Right atrium auricular region (tissue), 2 donors: ENCODE results near the gene MUC13. TPM values are rescaled to one million over a fixed set of nuclear protein-coding genes. Genes with fewer than 3 reads are reported as not detected.

ENCODE experiments used
- DNase-seq: peaks from one replicate; pipeline ENCODE4 v3.0.0-alpha.2; 2019; ENCODE audit warnings: low spot score
- H3K27ac ChIP-seq, 2 donors: fragments of 200-600 bp; sonication (generic); 1 replicate in 1 of 2; 2 replicates in 1 of 2; pipeline ENCODE4 v1.5.1; 2016 to 2019
- H3K27me3 ChIP-seq, 2 donors: fragments of 200-600 bp; sonication (generic); one replicate each; pipeline versions ENCODE4 v1.5.1 to v1.6.0; 2017 to 2019
- H3K36me3 ChIP-seq: fragments of 200-600 bp; sonication (generic); one replicate; pipeline ENCODE4 v1.5.1; 2016
- H3K4me1 ChIP-seq, 2 donors: fragments of 200-600 bp; sonication (generic); one replicate each; pipeline versions ENCODE4 v1.5.1 to v1.6.0; 2017 to 2019
- H3K4me3 ChIP-seq, 2 donors: fragments of 200-600 bp; sonication (generic); 1 replicate in 1 of 2; 2 replicates in 1 of 2; pipeline ENCODE4 v1.5.1; 2017 to 2019; ENCODE audit warnings: mild to moderate bottlenecking in 1 of 2, moderate library complexity in 1 of 2
- H3K9me3 ChIP-seq, 2 donors: fragments of 200-600 bp; sonication (generic); one replicate each; pipeline ENCODE4 v1.5.1; 2019
- total RNA-seq, 2 donors: library from RNA; depleted of rRNA; stranded (reverse); fragments of >200 nt; gene quantifications; one replicate each; pipeline ENCODE4 v1.1.0, GENCODE V29; 2016
- TF ChIP-seq, protein P1 (sequence below), 2 donors: fragments of 200-600 bp; sonication (generic); IDR thresholded peaks; one replicate each; pipeline ENCODE4 v1.5.1; 2019; ENCODE audit warnings: antibody characterized with exemption in 2 of 2

Gene MUC13
- total RNA-seq, 2 donors from 2014 or later = not detected

DNA sequence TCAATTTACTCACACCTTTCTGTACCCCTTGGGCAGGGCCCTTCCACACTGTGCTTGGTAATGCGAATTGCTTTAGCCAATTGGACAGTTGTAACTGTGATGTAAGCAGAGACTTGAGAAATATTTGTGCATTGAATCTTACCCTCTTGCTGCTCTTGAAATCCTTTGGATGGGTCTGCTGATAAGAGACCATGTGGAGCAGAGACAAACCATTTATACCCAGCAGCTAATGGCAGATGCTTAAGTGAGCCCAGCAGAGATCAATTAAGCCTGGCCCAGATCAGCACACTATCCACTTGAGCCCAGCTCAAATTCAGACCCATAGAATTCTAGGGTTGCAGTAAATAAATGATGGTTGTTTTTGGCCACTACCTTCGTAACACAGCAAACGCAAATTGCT is 19.3 kb downstream of the MUC13 start:
- Histone ChIP-seq H3K9me3 (no peaks in the 10 kb centered on the region), H3K36me3 (no peaks in the 10 kb centered on the region), H3K27me3 (no peaks in the 10 kb centered on the region), H3K27ac (no peak overlapping the region), H3K4me1 (peaks cover 0 to 3% of the 10 kb centered on the region in 2 donors), H3K4me3 (no peak overlapping the region)
- TF ChIP-seq, protein P1, sequence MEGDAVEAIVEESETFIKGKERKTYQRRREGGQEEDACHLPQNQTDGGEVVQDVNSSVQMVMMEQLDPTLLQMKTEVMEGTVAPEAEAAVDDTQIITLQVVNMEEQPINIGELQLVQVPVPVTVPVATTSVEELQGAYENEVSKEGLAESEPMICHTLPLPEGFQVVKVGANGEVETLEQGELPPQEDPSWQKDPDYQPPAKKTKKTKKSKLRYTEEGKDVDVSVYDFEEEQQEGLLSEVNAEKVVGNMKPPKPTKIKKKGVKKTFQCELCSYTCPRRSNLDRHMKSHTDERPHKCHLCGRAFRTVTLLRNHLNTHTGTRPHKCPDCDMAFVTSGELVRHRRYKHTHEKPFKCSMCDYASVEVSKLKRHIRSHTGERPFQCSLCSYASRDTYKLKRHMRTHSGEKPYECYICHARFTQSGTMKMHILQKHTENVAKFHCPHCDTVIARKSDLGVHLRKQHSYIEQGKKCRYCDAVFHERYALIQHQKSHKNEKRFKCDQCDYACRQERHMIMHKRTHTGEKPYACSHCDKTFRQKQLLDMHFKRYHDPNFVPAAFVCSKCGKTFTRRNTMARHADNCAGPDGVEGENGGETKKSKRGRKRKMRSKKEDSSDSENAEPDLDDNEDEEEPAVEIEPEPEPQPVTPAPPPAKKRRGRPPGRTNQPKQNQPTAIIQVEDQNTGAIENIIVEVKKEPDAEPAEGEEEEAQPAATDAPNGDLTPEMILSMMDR (IDR thresholded peaks at IDR 0.05) = no peak
- DNase-seq = no peak

DNA sequence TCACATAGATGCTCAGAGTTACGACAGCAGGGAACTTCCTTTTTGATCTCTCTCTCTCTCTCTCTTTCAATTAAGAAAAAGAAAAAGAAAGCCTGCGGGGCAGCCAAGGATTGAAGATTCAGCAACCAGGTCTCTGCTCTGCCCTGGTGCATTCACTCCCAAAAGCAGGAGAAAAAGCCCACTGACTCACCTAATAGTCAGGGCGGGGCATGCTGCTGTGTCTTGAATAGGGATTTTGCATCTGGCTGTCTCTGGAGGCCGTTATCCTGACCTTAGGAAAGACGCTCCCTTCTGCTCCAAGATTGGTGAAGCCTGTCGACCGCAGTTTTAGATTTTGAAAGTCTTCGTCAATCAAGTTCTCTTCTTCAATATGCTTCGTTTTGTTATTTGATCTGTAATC is 26.6 kb downstream of the MUC13 start:
- no peaks in the 10 kb centered on the region for H3K4me1 ChIP-seq
- no peak overlapping the region for H3K4me3 ChIP-seq
- no peak overlapping the region for H3K27ac ChIP-seq
- no peaks in the 10 kb centered on the region for H3K27me3 ChIP-seq
- no peak for DNase-seq
- no peaks in the 10 kb centered on the region for H3K9me3 ChIP-seq
- TF ChIP-seq, protein P1 (IDR thresholded peaks at IDR 0.05) = no peak
- H3K36me3 ChIP-seq = no peaks in the 10 kb centered on the region

DNA sequence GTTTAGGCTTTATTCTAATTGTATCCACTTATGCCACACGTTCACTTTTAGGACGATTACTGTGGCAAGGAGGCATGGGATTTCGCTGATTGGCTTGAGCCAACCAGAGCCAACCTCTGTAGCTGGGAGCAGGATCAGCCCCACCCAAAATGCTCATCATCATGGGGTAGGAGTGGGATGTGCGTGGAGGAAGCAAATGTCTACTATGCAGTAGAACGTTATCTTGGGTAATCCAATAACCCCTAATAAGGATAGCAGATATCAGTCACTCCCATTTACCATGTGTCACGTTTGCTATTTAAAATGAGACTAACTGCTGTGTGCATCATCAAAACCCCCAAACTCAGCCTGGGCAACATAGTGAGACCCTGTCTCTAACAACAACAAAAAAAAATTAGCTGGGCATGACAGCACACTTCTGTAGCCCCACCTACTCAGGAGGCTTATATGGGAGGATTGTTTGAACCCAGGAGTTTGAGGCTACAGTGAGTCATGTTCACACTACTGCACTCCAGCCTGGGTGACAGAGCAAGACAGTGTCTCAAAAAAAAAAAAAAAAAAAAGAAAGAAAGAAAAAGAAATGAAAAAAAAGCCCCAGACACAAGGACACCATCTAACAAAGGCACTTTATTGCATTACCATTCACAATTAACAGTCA is 29.6 kb downstream of the MUC13 start:
- no peaks in the 10 kb centered on the region for H3K36me3 ChIP-seq
- no peaks in the 10 kb centered on the region for H3K9me3 ChIP-seq
- TF ChIP-seq, protein P1 (IDR thresholded peaks at IDR 0.05) = no peak
- DNase-seq = no peak
- no peaks in the 10 kb centered on the region for H3K27me3 ChIP-seq
- H3K4me1 ChIP-seq = peaks cover 0 to 10% of the 10 kb centered on the region in 2 donors
- H3K4me3 ChIP-seq = no peak overlapping the region
- no peak overlapping the region for H3K27ac ChIP-seq

DNA sequence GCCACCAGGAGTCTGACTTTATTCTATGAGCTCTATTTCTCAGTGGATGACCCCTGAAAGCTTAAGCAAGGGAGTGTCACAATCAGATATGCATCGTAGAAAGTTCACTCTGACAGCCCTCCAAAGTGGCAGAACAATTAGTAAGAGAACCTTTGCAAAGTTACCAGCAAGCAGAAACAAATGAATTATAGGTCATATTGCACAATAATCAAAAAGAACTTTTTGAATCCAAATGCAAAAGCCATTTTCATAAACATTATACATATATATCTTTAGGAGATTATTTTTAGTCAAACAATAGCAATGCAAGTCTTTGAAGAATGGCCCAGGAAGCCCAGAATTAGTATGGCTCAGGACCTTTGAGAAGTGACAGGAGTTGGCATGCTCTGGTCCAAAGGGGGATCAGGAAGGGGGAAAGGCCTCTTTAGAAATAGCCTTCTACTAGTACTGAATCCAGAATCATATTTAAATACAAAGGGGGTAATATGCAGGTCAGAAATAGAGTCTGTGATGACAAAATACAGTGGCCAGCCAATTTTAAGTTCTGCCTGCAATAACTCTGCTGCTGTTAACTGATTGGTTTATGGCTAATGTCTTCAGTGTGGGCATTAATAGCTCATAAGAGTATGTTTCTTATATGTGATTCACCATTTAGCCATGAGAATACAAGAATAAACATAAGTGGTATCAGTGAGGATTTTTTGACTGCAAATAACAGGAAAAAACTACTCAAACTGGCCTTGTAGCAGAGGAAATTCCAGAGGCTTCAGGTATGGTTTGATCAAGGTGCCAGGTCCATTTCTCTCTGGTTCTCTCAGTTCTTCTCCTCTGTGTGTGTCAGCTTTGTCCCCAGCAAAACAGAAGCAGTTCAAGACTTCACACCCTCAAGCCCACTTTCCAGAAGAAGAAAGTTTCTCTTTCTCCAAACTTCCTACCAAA is 30.4 kb downstream of the MUC13 start:
- Histone ChIP-seq H3K36me3 (no peaks in the 10 kb centered on the region), H3K4me3 (no peak overlapping the region), H3K27me3 (no peaks in the 10 kb centered on the region), H3K27ac (no peak overlapping the region), H3K9me3 (no peaks in the 10 kb centered on the region), H3K4me1 (peaks cover 0 to 10% of the 10 kb centered on the region in 2 donors)
- DNase-seq = no peak
- TF ChIP-seq, protein P1 (IDR thresholded peaks at IDR 0.05) = no peak

DNA sequence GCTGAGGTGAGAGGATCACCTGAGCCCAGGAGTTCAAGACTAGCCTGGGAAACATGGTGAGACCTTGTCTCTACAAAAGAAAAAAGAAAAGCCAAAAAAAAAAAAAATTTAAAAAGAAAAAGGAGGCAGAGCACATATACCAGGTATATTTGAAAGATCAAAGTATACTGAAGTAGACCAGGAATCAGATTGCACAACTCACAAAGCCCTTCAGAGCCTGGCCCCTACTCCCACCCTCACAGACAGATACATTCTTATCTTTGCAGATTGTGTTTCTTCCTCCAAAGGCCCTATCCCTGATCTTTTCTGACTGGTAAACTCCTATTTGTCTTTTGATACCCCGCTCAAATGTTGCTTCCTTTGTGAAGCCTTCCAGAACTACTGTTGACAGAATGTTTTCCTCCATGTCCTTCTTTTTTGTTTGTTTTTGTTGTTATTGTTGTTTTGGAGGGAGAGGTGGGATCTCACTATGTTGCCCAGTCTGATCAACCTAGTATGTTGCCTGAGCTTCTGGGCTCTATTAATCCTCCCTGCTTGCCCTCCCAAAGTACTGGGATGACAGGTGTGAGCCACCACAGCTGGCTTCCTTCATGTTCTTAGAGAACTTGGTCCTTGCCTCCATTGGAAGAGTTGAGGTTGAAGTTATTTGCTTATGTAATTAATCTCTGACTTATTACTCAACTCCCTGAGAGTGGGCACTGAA is 37.6 kb downstream of the MUC13 start:
- DNase-seq = no peak
- H3K4me3 ChIP-seq = no peak overlapping the region
- no peaks in the 10 kb centered on the region for H3K36me3 ChIP-seq
- TF ChIP-seq, protein P1 (IDR thresholded peaks at IDR 0.05) = no peak
- H3K27ac ChIP-seq = no peak overlapping the region
- no peaks in the 10 kb centered on the region for H3K27me3 ChIP-seq
- H3K9me3 ChIP-seq = no peaks in the 10 kb centered on the region
- peaks cover 0 to 10% of the 10 kb centered on the region in 2 donors for H3K4me1 ChIP-seq
